ENCODE results near the gene LYZL2.

Gene LYZL2

DNA sequence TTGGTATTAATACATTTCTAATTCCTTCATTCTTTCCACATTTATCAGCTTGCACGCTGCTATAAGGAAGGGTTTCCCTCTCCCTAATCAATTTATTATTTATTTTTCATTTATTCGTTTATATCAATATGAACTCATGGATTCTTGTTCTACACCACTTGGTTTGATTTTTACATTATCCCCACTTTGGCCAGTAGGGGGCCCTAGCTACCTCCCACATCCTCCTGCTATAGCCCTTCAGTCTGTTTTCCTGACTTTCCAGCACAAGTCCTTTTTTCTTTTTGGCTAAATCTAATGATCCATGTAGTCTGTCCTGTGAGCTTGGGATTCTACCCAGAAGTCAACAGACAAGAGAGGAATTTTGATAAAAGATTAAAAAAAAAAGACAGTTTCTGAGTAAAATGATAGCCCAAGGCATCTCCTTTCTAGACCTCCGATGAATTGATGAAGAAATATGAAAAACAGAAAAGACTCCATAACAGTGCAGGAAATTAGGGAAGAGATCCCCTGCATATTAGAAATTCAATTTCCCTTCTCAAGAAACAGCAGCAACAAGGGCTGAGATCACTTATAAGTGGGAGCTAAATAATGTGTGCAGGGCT, 47.7 kb downstream of the LYZL2 start:
- DNase-seq (ENCODE audit: low spot score): no peak
- no peak for ATAC-seq (ENCODE audit: low read depth)
- TF ChIP-seq CTCF (IDR thresholded peaks at IDR 0.05; ENCODE audit: poor library complexity, severe bottlenecking): peak; percentile 84
- H3K36me3 ChIP-seq (ENCODE audit: low read depth): no peaks in the 10 kb centered on the region
- no peaks in the 10 kb centered on the region for H3K4me1 ChIP-seq (ENCODE audit: insufficient read depth, poor library complexity, severe bottlenecking)
- no peaks in the 10 kb centered on the region for H3K9me3 ChIP-seq (ENCODE audit: severe bottlenecking)
- no peak overlapping the region for H3K4me3 ChIP-seq (ENCODE audit: severe bottlenecking)
- H3K27ac ChIP-seq (ENCODE audit: poor library complexity, severe bottlenecking): no peak overlapping the region
- H3K27me3 ChIP-seq (ENCODE audit: insufficient read depth, poor library complexity, severe bottlenecking): no peaks in the 10 kb centered on the region

DNA sequence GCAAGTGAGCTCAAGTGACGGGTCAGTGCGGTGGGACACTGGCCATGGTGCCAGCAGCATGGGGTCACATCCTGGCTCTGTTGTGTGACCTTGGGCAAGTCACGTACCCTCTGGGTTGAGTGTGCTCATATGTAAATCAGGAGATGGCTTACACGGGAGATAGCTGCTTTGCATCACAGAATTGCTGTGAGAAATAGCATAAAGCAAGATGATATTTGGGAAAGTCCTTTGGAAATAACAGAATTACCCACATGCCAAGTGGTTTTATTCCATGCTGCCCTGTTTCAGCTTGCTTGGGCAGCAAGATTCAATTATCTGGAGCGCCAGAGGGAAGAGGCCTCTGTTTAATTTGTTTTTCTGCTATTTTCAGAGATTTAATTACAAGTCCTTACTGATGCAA, 48.9 kb downstream of the LYZL2 start:
- no peaks in the 10 kb centered on the region for H3K4me1 ChIP-seq (ENCODE audit: insufficient read depth, poor library complexity, severe bottlenecking)
- no peak overlapping the region for H3K4me3 ChIP-seq (ENCODE audit: severe bottlenecking)
- H3K27me3 ChIP-seq (ENCODE audit: insufficient read depth, poor library complexity, severe bottlenecking): no peaks in the 10 kb centered on the region
- H3K27ac ChIP-seq (ENCODE audit: poor library complexity, severe bottlenecking): no peak overlapping the region
- H3K9me3 ChIP-seq (ENCODE audit: severe bottlenecking): no peaks in the 10 kb centered on the region
- ATAC-seq (ENCODE audit: low read depth) (no peak), DNase-seq (ENCODE audit: low spot score) (no peak)
- TF ChIP-seq CTCF (IDR thresholded peaks at IDR 0.05; ENCODE audit: poor library complexity, severe bottlenecking): no peak
- H3K36me3 ChIP-seq (ENCODE audit: low read depth): no peaks in the 10 kb centered on the region

- no peak for TF ChIP-seq CTCF (IDR thresholded peaks at IDR 0.05; ENCODE audit: poor library complexity, severe bottlenecking)
- no peaks in the 10 kb centered on the region for H3K4me1 ChIP-seq (ENCODE audit: insufficient read depth, poor library complexity, severe bottlenecking)
- DNase-seq (ENCODE audit: low spot score) (no peak), ATAC-seq (ENCODE audit: low read depth) (no peak)
- H3K4me3 ChIP-seq (ENCODE audit: severe bottlenecking): no peak overlapping the region
- no peak overlapping the region for H3K27ac ChIP-seq (ENCODE audit: poor library complexity, severe bottlenecking)
- H3K36me3 ChIP-seq (ENCODE audit: low read depth): no peaks in the 10 kb centered on the region
- H3K9me3 ChIP-seq (ENCODE audit: severe bottlenecking): no peaks in the 10 kb centered on the region
- no peaks in the 10 kb centered on the region for H3K27me3 ChIP-seq (ENCODE audit: insufficient read depth, poor library complexity, severe bottlenecking)
These were observed 49.3 kb downstream of the LYZL2 start for GRCh38 chr10:30580241-30580640.

DNA sequence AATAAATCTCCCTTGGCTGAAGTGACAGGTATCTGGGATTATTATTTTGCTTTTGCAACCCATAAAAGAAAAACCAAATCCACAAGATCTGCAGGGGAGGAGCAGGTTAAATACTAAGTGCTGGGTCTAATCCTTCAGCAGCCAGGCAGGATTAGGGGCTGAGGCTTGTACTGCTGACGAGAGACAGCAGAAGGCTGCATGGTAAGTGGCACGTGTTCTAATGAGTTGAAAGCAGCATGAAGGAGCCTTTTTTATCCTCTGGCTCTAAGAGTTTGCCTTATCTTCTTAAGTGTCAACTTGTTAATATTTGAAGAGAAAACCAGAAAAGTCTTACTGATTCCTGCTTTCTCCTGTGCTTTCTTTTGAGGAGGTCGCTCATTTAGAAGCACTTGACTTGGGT, 50.0 kb downstream of the LYZL2 start:
- no peak for TF ChIP-seq CTCF (IDR thresholded peaks at IDR 0.05; ENCODE audit: poor library complexity, severe bottlenecking)
- no peak for ATAC-seq (ENCODE audit: low read depth)
- H3K27ac ChIP-seq (ENCODE audit: poor library complexity, severe bottlenecking): no peak overlapping the region

GRCh38 chr10:30577048-30577447, 52.5 kb downstream of the LYZL2 start:
- no peak for ATAC-seq (ENCODE audit: low read depth)

More for the DNA sequence above, 50.0 kb downstream of the LYZL2 start:
- no peaks in the 10 kb centered on the region for H3K27me3 ChIP-seq (ENCODE audit: insufficient read depth, poor library complexity, severe bottlenecking)
- H3K4me1 ChIP-seq (ENCODE audit: insufficient read depth, poor library complexity, severe bottlenecking): no peaks in the 10 kb centered on the region
- DNase-seq (ENCODE audit: low spot score): no peak
- no peak overlapping the region for H3K4me3 ChIP-seq (ENCODE audit: severe bottlenecking)
- H3K9me3 ChIP-seq (ENCODE audit: severe bottlenecking): no peaks in the 10 kb centered on the region
- H3K36me3 ChIP-seq (ENCODE audit: low read depth): no peaks in the 10 kb centered on the region

More at GRCh38 chr10:30577048-30577447, 52.5 kb downstream of the LYZL2 start:
- no peak for DNase-seq (ENCODE audit: low spot score)
- H3K36me3 ChIP-seq (ENCODE audit: low read depth): no peaks in the 10 kb centered on the region
- no peaks in the 10 kb centered on the region for H3K27me3 ChIP-seq (ENCODE audit: insufficient read depth, poor library complexity, severe bottlenecking)
- H3K27ac ChIP-seq (ENCODE audit: poor library complexity, severe bottlenecking): no peak overlapping the region
- TF ChIP-seq CTCF (IDR thresholded peaks at IDR 0.05; ENCODE audit: poor library complexity, severe bottlenecking): no peak
- no peaks in the 10 kb centered on the region for H3K9me3 ChIP-seq (ENCODE audit: severe bottlenecking)
- no peak overlapping the region for H3K4me3 ChIP-seq (ENCODE audit: severe bottlenecking)
- no peaks in the 10 kb centered on the region for H3K4me1 ChIP-seq (ENCODE audit: insufficient read depth, poor library complexity, severe bottlenecking)

All from RWPE2 (cell line).